ENCODE data around the gene ZRANB3. TPM values are rescaled to one million over a fixed set of nuclear protein-coding genes. Genes with fewer than 3 reads are reported as not detected.

ZRANB3 gene
- total and polyA plus RNA-seq, 12 donors, result 0.66 to 5.7 (median 2.2) TPM

- Histone ChIP-seq H3K4me3 (no peak overlapping the region), H3K36me3 (peaks cover 0 to 16% (median 0%) of the 10 kb centered on the region in 9 donors), H3K9me3 (peaks cover 0 to 17% (median 0%) of the 10 kb centered on the region in 11 donors), H3K27ac (no peak overlapping the region), H3K27me3 (no peaks in the 10 kb centered on the region), H3K4me1 (peaks cover 0 to 7% (median 0%) of the 10 kb centered on the region in 9 donors)
- TF ChIP-seq, protein P1, sequence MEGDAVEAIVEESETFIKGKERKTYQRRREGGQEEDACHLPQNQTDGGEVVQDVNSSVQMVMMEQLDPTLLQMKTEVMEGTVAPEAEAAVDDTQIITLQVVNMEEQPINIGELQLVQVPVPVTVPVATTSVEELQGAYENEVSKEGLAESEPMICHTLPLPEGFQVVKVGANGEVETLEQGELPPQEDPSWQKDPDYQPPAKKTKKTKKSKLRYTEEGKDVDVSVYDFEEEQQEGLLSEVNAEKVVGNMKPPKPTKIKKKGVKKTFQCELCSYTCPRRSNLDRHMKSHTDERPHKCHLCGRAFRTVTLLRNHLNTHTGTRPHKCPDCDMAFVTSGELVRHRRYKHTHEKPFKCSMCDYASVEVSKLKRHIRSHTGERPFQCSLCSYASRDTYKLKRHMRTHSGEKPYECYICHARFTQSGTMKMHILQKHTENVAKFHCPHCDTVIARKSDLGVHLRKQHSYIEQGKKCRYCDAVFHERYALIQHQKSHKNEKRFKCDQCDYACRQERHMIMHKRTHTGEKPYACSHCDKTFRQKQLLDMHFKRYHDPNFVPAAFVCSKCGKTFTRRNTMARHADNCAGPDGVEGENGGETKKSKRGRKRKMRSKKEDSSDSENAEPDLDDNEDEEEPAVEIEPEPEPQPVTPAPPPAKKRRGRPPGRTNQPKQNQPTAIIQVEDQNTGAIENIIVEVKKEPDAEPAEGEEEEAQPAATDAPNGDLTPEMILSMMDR (IDR thresholded peaks at IDR 0.05), result no peak
- 93 to 98% methylated on average over 1 of the region's 1 CpG for WGBS, 2 donors
- intact Hi-C loops (cut with DNase I), result no loop called here
- ATAC-seq, result no peak
- DNase-seq, result no peak
Observed at GRCh38 chr2:135490376-135490775, 40.6 kb downstream of the ZRANB3 start.

DNA sequence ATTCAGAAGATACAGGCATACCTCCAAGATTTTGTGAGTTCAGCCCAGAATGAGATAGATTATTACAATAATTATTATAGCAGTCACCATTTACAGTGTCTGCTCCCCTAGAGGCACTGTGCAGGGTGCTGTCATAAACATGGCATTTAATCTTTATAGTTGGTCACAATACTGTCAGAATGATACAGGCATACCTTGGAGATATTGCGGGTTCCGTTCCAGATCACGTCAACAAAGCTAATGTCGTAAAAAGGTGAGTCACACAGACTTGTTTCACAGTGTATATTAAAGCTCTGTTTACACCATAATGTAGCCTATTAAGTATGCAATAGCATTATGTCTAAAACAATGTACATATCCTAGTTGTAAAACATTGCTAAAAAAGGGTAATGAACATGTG lies 45.6 kb downstream of the ZRANB3 start:
- WGBS, 2 donors, result 96 to 97% methylated on average over 4 of the region's 4 CpGs

GRCh38 chr2:135475128-135475527 lies 55.9 kb downstream of the ZRANB3 start:
- Histone ChIP-seq H3K4me3 (no peak overlapping the region), H3K36me3 (no peaks in the 10 kb centered on the region), H3K9me3 (no peaks in the 10 kb centered on the region), H3K27ac (no peak overlapping the region), H3K4me1 (no peaks in the 10 kb centered on the region), H3K27me3 (no peaks in the 10 kb centered on the region)
- TF ChIP-seq, protein P1 (IDR thresholded peaks at IDR 0.05), result no peak
- no peak for DNase-seq
- no peak for ATAC-seq
- intact Hi-C loops (cut with DNase I), result loop anchor here in 2 of 10 donors (10.0 kb wide), 2 partner anchors 130 to 230 kb away; no protein-coding TSS in a partner anchor

More for the DNA sequence above, 45.6 kb downstream of the ZRANB3 start:
- H3K4me1 ChIP-seq, result no peaks in the 10 kb centered on the region
- ATAC-seq (no peak), DNase-seq (no peak)
- no peaks in the 10 kb centered on the region for H3K27me3 ChIP-seq
- peaks cover 0 to 19% (median 0%) of the 10 kb centered on the region in 9 donors for H3K36me3 ChIP-seq
- TF ChIP-seq, protein P1 (IDR thresholded peaks at IDR 0.05), result no peak
- intact Hi-C loops (cut with DNase I), result no loop called here
- H3K4me3 ChIP-seq, result no peak overlapping the region
- no peak overlapping the region for H3K27ac ChIP-seq
- peaks cover 0 to 17% (median 0%) of the 10 kb centered on the region in 11 donors for H3K9me3 ChIP-seq

GRCh38 chr2:135473567-135473966 lies 57.5 kb downstream of the ZRANB3 start:
- Histone ChIP-seq H3K36me3 (no peaks in the 10 kb centered on the region), H3K27me3 (no peaks in the 10 kb centered on the region)
- 53 to 57% methylated on average over 2 of the region's 2 CpGs for WGBS, 2 donors

More at GRCh38 chr2:135473567-135473966, 57.5 kb downstream of the ZRANB3 start:
- Histone ChIP-seq H3K27ac (no peak overlapping the region), H3K4me1 (no peaks in the 10 kb centered on the region), H3K4me3 (no peak overlapping the region), H3K9me3 (no peaks in the 10 kb centered on the region)
- TF ChIP-seq, protein P1 (IDR thresholded peaks at IDR 0.05), result peak in 8 of 9 donors; percentile 28 to 60 (median 56)
- ATAC-seq, result no peak
- DNase-seq, result no peak
- intact Hi-C loops (cut with DNase I), result loop anchor here in 7 of 10 donors (2.0 to 10.0 kb wide), 4 partner anchors 131 to 239 kb away; no protein-coding TSS in a partner anchor
